ENCODE results near the gene CCDC85C. TPM values are rescaled to one million over a fixed set of nuclear protein-coding genes. Genes with fewer than 3 reads are reported as not detected.

CCDC85C gene
- total RNA-seq, 1 experiment from 2014 or later: 35.8 TPM

GRCh38 chr14:99602054-99602787, 1.8 kb downstream of the CCDC85C start:
- peaks cover 32% of the 10 kb centered on the region for H3K27me3 Mint-ChIP-seq (ENCODE audit: low read depth)
- H3K36me3 Mint-ChIP-seq: no peaks in the 10 kb centered on the region
- CTCF ChIA-PET: interaction anchor here (0.8 to 6.1 kb wide), 5 partner anchors 10 to 57 kb away, joined by 3 to 31 read pairs (median 3); no protein-coding TSS in a partner anchor
- peak overlapping the region; percentile 69 for H3K4me3 Mint-ChIP-seq
- H3K4me1 Mint-ChIP-seq: peaks cover 32% of the 10 kb centered on the region
- ATAC-seq (no peak), DNase-seq (ENCODE audit: low spot score) (no peak)
- TF ChIP-seq SOX15 (CRISPR knock-in tag; IDR thresholded peaks at IDR 0.05): no peak
- TF ChIP-seq, protein P1, sequence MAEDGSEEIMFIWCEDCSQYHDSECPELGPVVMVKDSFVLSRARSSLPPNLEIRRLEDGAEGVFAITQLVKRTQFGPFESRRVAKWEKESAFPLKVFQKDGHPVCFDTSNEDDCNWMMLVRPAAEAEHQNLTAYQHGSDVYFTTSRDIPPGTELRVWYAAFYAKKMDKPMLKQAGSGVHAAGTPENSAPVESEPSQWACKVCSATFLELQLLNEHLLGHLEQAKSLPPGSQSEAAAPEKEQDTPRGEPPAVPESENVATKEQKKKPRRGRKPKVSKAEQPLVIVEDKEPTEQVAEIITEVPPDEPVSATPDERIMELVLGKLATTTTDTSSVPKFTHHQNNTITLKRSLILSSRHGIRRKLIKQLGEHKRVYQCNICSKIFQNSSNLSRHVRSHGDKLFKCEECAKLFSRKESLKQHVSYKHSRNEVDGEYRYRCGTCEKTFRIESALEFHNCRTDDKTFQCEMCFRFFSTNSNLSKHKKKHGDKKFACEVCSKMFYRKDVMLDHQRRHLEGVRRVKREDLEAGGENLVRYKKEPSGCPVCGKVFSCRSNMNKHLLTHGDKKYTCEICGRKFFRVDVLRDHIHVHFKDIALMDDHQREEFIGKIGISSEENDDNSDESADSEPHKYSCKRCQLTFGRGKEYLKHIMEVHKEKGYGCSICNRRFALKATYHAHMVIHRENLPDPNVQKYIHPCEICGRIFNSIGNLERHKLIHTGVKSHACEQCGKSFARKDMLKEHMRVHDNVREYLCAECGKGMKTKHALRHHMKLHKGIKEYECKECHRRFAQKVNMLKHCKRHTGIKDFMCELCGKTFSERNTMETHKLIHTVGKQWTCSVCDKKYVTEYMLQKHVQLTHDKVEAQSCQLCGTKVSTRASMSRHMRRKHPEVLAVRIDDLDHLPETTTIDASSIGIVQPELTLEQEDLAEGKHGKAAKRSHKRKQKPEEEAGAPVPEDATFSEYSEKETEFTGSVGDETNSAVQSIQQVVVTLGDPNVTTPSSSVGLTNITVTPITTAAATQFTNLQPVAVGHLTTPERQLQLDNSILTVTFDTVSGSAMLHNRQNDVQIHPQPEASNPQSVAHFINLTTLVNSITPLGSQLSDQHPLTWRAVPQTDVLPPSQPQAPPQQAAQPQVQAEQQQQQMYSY (CRISPR knock-in tag; IDR thresholded peaks at IDR 0.05): peak; percentile 64; the same call in 1 of the 2 replicates
- POLR2A ChIA-PET: no interaction called here
- no peak overlapping the region for H3K27ac Mint-ChIP-seq
- H3K9me3 Mint-ChIP-seq: no peaks in the 10 kb centered on the region

GRCh38 chr14:99601361-99601831, 2.6 kb downstream of the CCDC85C start:
- peaks cover 24% of the 10 kb centered on the region for H3K27me3 Mint-ChIP-seq (ENCODE audit: low read depth)
- no peak for DNase-seq (ENCODE audit: low spot score)
- H3K27ac Mint-ChIP-seq: no peak overlapping the region
- CTCF ChIA-PET: interaction anchor here (1.0 to 6.1 kb wide), 2 partner anchors 27 to 56 kb away, joined by 3 to 31 read pairs; no protein-coding TSS in a partner anchor
- POLR2A ChIA-PET: no interaction called here
- TF ChIP-seq KAT7 (CRISPR knock-in tag; IDR thresholded peaks at IDR 0.05; ENCODE audit: borderline replicate concordance): no peak
- no peak for TF ChIP-seq OVOL2 (CRISPR knock-in tag; IDR thresholded peaks at IDR 0.05; ENCODE audit: borderline replicate concordance)
- no peak for TF ChIP-seq STAT6 (CRISPR knock-in tag; conservative IDR thresholded peaks at IDR 0.05; ENCODE audit: low read depth)
- no peak for TF ChIP-seq SMAD3 (CRISPR knock-in tag; IDR thresholded peaks at IDR 0.05; ENCODE audit: borderline replicate concordance)
- no peak for TF ChIP-seq GRHL2 (CRISPR knock-in tag; IDR thresholded peaks at IDR 0.05; ENCODE audit: insufficient replicate concordance, severe bottlenecking)
- no peak for TF ChIP-seq CTCF (IDR thresholded peaks at IDR 0.05)
- no peak for TF ChIP-seq ZNF317 (CRISPR knock-in tag; IDR thresholded peaks at IDR 0.05; ENCODE audit: borderline replicate concordance, low read depth)
- no peak for TF ChIP-seq MYBL2 (CRISPR knock-in tag; IDR thresholded peaks at IDR 0.05)
- TF ChIP-seq, protein P2, sequence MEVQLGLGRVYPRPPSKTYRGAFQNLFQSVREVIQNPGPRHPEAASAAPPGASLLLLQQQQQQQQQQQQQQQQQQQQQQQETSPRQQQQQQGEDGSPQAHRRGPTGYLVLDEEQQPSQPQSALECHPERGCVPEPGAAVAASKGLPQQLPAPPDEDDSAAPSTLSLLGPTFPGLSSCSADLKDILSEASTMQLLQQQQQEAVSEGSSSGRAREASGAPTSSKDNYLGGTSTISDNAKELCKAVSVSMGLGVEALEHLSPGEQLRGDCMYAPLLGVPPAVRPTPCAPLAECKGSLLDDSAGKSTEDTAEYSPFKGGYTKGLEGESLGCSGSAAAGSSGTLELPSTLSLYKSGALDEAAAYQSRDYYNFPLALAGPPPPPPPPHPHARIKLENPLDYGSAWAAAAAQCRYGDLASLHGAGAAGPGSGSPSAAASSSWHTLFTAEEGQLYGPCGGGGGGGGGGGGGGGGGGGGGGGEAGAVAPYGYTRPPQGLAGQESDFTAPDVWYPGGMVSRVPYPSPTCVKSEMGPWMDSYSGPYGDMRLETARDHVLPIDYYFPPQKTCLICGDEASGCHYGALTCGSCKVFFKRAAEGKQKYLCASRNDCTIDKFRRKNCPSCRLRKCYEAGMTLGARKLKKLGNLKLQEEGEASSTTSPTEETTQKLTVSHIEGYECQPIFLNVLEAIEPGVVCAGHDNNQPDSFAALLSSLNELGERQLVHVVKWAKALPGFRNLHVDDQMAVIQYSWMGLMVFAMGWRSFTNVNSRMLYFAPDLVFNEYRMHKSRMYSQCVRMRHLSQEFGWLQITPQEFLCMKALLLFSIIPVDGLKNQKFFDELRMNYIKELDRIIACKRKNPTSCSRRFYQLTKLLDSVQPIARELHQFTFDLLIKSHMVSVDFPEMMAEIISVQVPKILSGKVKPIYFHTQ (CRISPR knock-in tag; IDR thresholded peaks at IDR 0.05): no peak
- TF ChIP-seq CREM (CRISPR knock-in tag; IDR thresholded peaks at IDR 0.05): no peak
- TF ChIP-seq ZNF671 (CRISPR knock-in tag; IDR thresholded peaks at IDR 0.05): no peak
- no peak for TF ChIP-seq ZNF138 (CRISPR knock-in tag; conservative IDR thresholded peaks at IDR 0.05)
- peaks cover 32% of the 10 kb centered on the region for H3K4me1 Mint-ChIP-seq
- H3K9me3 Mint-ChIP-seq: no peaks in the 10 kb centered on the region
- H3K4me3 Mint-ChIP-seq: peak overlapping the region; percentile 69
- H3K36me3 Mint-ChIP-seq: no peaks in the 10 kb centered on the region
- ATAC-seq: no peak
